ENCODE results near the gene SAT2.

- TF ChIP-seq, protein P1, sequence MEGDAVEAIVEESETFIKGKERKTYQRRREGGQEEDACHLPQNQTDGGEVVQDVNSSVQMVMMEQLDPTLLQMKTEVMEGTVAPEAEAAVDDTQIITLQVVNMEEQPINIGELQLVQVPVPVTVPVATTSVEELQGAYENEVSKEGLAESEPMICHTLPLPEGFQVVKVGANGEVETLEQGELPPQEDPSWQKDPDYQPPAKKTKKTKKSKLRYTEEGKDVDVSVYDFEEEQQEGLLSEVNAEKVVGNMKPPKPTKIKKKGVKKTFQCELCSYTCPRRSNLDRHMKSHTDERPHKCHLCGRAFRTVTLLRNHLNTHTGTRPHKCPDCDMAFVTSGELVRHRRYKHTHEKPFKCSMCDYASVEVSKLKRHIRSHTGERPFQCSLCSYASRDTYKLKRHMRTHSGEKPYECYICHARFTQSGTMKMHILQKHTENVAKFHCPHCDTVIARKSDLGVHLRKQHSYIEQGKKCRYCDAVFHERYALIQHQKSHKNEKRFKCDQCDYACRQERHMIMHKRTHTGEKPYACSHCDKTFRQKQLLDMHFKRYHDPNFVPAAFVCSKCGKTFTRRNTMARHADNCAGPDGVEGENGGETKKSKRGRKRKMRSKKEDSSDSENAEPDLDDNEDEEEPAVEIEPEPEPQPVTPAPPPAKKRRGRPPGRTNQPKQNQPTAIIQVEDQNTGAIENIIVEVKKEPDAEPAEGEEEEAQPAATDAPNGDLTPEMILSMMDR (IDR thresholded peaks at IDR 0.05 in 2 of 3, conservative IDR thresholded peaks at IDR 0.05 in 1 of 3; ENCODE audit: control insufficient read depth in 2 of 3, extremely low read depth in 1 of 3, insufficient read depth in 1 of 3, low read depth in 3 of 3, low read length in 3 of 3) = no peak
- TF ChIP-seq KAT2A (conservative IDR thresholded peaks at IDR 0.05; ENCODE audit: control insufficient read depth, low read depth, low read length) (no peak), STAT3 (IDR thresholded peaks at IDR 0.05; ENCODE audit: low read depth, low read length) (no peak), TAF1 (IDR thresholded peaks at IDR 0.05; ENCODE audit: borderline replicate concordance, low read depth, low read length) (no peak), SMC3 (IDR thresholded peaks at IDR 0.05; ENCODE audit: borderline replicate concordance, low read length) (no peak), GATAD2B (conservative IDR thresholded peaks at IDR 0.05; ENCODE audit: low read depth) (no peak), EZH2 (IDR thresholded peaks at IDR 0.05; ENCODE audit: borderline replicate concordance, control insufficient read depth, low read depth, low read length) (no peak), POLR2AphosphoS5 (IDR thresholded peaks at IDR 0.05; ENCODE audit: low read length) (no peak), KDM1A (IDR thresholded peaks at IDR 0.05; ENCODE audit: borderline replicate concordance) (no peak), PAX5 (IDR thresholded peaks at IDR 0.05; ENCODE audit: borderline replicate concordance, low read depth, low read length) (no peak), RAD21 (IDR thresholded peaks at IDR 0.05; ENCODE audit: insufficient read depth, low read depth, low read length) (no peak), ZNF217 (IDR thresholded peaks at IDR 0.05) (no peak), RFX5 (IDR thresholded peaks at IDR 0.05; ENCODE audit: low read depth, low read length) (no peak), FOXK2 (IDR thresholded peaks at IDR 0.05) (no peak)
These were observed 15.4 kb downstream of the SAT2 start for GRCh38 chr17:7612294-7612640.

Data from GM12878 (cell line).